GM12873 (cell line): Measurements from ENCODE around the gene NIT2.

Experiments used
- CTCF ChIP-seq: IDR thresholded peaks from 2 replicates; pipeline ENCODE4 v1.5.1; 2012; ENCODE audit warnings: low read depth, mild to moderate bottlenecking, moderate library complexity, low read length, control low read depth; ENCODE audit not compliant: insufficient read depth; ENCODE audit errors: missing control alignments

Gene NIT2

GRCh38 chr3:100329800-100330489, 4.6 kb upstream of the NIT2 start:
- TF ChIP-seq CTCF, result no peak

- TF ChIP-seq CTCF, result no peak
These were observed 3.9 kb upstream of the NIT2 start for GRCh38 chr3:100330651-100331050.

GRCh38 chr3:100331660-100332059, 2.9 kb upstream of the NIT2 start:
- TF ChIP-seq CTCF, result no peak

- TF ChIP-seq CTCF, result no peak
These were observed 1.5 kb upstream of the NIT2 start for GRCh38 chr3:100333051-100333450.

GRCh38 chr3:100333970-100334487, 528 bp upstream of the NIT2 start:
- TF ChIP-seq CTCF, result no peak

- TF ChIP-seq CTCF, result no peak
These were observed 877 bp downstream of the NIT2 start for GRCh38 chr3:100335434-100335833.

GRCh38 chr3:100338911-100339310, 4.4 kb downstream of the NIT2 start:
- no peak for TF ChIP-seq CTCF

GRCh38 chr3:100339786-100340185, 5.2 kb downstream of the NIT2 start:
- no peak for TF ChIP-seq CTCF
